ENCODE data around the gene PRAMEF14. TPM values are rescaled to one million over a fixed set of nuclear protein-coding genes. Genes with fewer than 3 reads are reported as not detected.
"Not testable (repeated sequence)": the region's sequence is repeated elsewhere in the genome, so short reads cannot be mapped to it uniquely, and the experiment has no call there.

PRAMEF14 gene, protein sequence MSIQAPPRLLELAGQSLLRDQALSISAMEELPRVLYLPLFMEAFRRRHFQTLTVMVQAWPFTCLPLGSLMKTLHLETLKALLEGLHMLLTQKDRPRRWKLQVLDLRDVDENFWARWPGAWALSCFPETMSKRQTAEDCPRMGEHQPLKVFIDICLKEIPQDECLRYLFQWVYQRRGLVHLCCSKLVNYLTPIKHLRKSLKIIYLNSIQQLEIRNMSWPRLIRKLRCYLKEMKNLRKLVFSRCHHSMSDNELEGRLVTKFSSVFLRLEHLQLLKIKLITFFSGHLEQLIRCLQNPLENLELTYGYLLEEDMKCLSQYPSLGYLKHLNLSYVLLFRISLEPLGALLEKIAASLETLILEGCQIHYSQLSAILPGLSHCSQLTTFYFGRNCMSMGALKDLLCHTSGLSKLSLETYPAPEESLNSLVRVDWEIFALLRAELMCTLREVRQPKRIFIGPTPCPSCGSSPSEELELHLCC
- not detected for total RNA-seq
- long read RNA-seq, result 0 reads

DNA sequence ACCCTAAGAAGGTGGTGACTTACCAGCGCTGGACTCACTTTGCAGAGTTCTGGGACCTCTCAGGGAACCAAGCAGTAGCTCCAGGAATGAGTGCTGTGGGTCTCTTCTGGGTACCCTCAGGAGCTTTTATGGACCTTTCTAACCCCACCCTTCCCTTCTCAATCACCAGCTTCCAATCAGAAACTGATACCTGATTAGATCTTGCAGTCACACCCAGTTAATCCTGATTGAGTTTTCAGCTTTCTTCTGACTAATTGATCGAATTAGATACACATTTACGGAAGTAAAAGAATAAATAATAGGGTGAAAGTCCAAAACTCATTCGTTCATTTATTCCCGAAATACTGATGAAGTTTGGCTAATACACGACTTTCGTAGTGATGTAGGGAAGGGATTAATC, at the start of gene PRAMEF14:
TSS of gene PRAMEF14 (minus strand) at position 101 of the 400 bp plus-strand sequence. CDS start 1,820 bp downstream, outside the sequence.
- DNase-seq (ENCODE audit: low spot score); intact Hi-C loops (cut with DNase I): not testable (repeated sequence)

DNA sequence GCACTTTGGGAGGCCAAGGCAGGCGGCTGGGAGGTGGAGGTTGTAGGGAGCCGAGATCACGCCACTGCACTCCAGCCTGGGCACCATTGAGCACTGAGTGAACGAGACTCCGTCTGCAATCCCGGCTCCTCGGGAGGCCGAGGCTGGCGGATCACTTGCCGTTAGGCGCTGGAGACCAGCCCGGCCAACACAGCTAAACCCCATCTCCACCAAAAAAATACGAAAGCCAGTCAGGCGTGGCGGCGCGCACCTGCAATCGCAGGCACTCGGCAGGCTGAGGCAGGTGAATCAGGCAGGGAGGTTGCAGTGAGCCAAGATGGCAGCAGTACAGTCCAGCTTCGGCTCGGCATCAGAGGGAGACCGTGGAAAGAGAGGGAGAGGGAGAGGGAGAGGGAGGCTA, 48.4 kb upstream of the PRAMEF14 start:
- DNase-seq (ENCODE audit: low spot score); intact Hi-C loops (cut with DNase I): not testable (repeated sequence)

DNA sequence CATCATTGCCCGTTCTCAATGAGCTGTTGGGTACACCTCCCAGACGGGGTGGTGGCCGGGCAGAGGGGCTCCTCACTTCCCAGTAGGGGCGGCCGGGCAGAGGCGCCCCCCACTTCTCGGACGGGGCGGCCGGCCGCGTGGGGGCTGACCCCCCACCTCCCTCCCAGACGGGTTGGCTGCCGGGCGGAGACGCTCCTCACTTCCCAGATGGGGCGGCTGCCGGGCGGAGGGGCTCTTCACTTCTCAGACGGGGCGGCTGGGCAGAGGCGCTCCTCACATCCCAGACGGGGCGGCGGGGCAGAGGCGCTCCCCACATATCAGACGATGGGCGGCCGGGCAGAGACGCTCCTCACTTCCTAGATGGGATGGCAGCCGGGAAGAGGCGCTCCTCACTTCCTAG, 47.8 kb upstream of the PRAMEF14 start:
- intact Hi-C loops (cut with DNase I); DNase-seq (ENCODE audit: low spot score): not testable (repeated sequence)

DNA sequence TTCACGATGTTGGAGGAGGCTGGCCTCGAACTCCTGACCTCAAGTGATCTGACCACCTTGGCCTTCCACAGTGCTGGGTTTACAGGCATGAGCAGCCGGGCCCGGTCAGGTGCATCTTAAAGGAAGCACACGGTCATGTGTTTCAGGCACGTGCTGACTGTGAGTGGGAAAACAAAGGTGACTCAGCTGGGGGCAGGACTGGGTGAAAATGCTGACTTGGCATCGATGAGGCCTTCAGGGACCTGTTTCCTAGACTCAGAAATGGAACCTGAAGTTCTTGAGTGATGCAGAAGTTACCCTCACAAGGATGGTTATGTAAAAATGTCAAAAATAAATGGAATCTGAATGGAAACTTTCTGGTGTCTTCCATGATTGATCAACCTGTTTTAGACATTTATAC, 46.1 kb upstream of the PRAMEF14 start:
- intact Hi-C loops (cut with DNase I); DNase-seq (ENCODE audit: low spot score): not testable (repeated sequence)

DNA sequence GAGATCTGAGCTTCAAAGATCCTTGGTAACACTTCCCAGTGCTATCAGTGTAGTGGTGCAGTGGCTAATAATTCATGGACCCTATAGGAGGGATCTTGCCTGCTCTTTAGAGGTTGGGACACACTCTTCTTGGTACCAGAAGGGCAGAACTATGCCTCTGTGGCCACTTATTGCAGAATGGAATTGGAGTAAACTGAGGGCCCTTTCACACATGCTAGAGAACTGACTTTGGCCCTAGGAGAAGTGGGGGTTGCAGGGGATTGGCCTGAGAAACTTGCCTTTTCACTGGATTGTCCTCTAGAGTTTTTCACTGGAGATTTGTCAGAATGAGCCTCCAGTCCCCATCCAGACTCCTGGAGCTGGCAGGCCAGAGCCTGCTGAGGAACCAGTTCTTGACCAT, 42.4 kb upstream of the PRAMEF14 start, which contains the start of gene PRAMEF17:
TSS of gene PRAMEF17 (plus strand) at position 301 of the 400 bp plus-strand sequence. CDS start at position 327, 26 bp downstream.
- intact Hi-C loops (cut with DNase I), result not testable (repeated sequence)

DNA sequence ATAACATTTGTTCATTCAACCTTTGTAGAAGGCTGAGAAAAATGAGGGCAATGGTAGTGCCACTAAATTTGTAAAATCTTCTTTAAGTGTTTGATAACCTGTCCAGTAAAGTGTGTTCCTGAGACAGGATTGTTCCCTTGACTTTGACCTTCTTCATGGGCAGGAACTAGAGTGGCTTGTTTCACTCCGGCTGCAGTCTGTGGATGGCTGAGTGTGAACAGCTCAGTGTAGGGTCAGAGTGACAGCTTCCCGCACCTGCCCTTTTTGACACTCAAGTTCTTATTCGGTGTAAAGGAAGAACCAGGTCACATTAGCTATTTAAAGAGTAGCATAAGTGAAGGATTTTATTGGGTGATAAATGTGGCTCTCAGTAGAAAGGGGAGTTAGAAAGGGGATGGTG, 33.4 kb upstream of the PRAMEF14 start:
- DNase-seq (ENCODE audit: low spot score); intact Hi-C loops (cut with DNase I): not testable (repeated sequence)

More for the DNA sequence above, 42.4 kb upstream of the PRAMEF14 start, which contains the start of gene PRAMEF17:
- DNase-seq (ENCODE audit: low spot score), result not testable (repeated sequence)

DNA sequence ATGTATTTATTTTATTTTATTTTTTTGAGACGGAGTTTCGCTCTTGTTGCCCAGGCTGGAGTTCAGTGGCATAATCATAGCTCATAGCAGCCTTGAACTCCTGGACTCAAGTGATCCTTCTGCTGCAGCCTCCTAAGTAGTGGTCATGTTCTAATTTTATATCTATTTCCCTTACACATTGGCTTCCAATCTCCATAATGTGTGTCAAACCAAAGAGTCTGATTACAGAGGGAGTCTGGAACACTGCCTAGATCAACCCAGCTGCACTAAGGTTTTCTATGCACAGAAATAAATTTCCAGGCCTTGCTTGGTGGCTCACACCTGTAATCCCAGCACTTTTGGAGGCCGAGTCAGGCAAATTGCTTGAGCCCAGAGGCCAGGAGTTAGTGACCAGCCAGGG, 32.0 kb upstream of the PRAMEF14 start:
- intact Hi-C loops (cut with DNase I); DNase-seq (ENCODE audit: low spot score): not testable (repeated sequence)

DNA sequence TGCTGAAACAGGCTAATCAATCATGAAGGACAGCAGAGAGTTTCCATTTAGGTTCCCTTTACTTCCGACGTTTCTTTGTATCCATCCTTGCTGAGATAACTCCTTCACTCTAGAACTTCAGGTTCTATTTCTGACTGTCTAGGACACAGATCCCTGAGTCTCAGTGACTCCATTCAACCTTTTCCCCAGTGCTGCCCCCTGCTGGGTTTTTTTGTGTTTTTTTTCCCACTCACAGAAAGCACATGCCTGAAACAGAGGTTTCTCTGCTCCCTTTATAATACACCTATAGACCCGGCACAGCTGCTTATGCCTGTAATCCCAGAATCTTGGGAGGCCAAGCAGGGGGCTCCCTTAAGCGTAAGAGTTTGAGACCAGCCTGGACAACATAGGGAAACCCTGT, 21.6 kb upstream of the PRAMEF14 start:
- DNase-seq (ENCODE audit: low spot score); intact Hi-C loops (cut with DNase I): not testable (repeated sequence)

DNA sequence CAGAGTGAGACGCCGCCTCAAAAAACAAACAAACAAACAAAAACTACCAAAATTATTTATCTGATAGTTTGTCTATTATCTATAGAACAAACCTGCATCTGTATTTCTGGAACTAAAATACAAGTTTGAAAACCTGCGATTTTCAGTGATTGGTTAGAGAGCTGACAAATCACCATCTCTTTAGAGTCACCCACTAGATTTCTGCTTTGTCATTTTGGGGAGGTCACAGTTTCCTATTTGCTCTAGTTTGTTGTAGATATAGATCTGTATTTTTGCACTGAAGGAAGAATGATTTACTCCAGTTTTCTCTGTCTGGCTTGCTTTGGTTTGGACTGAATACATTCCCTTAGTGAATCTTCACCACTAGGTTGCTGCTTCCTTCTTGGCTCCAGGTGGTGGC, 19.6 kb upstream of the PRAMEF14 start:
- intact Hi-C loops (cut with DNase I); DNase-seq (ENCODE audit: low spot score): not testable (repeated sequence)

DNA sequence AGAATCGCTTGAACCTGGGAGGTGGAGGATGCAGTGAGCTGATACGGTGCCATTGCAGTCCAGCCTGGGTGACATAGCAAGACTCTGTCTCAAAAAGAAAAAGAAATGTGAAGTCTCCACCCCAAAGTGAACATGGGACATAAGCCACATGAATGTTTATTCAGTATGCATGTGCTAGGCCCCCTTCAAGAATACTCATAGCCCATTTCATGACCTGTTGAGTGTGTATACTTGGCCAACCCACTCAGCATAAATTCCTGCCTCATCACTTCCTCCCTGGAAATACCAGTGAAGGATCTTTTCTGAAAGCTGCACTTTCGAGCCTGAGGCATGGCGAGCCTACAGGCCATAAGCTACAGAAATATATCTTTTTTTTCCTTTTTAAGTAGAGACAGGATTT, 18.0 kb upstream of the PRAMEF14 start:
- intact Hi-C loops (cut with DNase I); DNase-seq (ENCODE audit: low spot score): not testable (repeated sequence)

DNA sequence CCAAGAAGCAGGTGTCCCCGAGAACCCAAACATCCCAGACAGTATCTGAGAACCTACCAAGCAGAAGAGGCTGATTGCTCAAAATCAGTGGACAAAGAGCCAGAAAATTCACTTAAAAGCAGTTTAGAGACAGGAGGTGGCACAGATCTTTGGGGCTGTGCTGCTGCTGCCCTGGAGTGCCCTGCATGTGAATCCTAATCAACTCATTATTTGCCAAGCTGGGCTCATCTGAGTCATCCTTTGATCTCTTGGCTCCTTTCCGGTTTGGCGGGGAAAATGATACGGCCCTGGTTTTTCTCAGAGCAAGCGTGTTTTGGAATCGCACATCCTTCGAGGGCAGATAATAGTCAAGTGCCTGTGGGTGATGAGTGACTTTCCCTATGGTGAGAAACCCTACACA, 15.4 kb upstream of the PRAMEF14 start:
- DNase-seq (ENCODE audit: low spot score); intact Hi-C loops (cut with DNase I): not testable (repeated sequence)

DNA sequence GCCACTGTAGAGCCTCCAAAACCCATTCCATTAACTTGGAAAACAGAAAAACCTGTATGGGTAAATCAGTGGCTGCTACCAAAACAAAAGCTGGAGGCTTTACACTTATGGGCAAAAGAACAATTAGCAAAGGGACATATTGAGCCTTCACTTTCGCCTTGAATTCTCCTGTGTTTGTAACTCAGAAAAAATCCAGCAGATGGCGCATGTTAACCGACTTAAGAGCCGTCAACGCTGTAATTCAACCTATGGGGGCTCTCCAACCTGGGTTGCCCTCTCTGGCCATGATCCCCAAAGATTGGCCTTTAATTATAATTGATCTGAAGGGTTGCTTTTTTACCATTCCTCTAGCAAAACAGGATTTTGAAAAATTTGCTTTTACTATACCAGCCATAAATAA, 9.8 kb upstream of the PRAMEF14 start:
- intact Hi-C loops (cut with DNase I); DNase-seq (ENCODE audit: low spot score): not testable (repeated sequence)

DNA sequence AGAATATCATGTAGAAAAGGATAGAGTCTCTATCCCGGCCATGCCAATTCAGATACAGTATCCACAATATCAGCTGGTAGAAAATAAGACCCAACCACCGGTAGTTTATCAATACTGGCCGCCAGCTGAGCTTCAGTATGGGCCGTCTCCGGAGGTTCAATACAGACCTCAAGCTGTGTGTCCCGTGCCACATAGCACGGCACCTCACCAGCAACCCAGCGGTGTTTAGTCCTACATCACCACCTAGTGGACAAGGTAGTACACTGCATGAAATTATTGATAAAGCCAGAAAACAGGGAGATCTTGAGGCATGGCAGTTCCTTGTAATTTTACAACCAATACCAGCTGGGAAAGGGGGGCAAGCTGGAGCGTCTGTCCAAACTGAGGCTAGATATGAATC, 7.5 kb upstream of the PRAMEF14 start:
- intact Hi-C loops (cut with DNase I); DNase-seq (ENCODE audit: low spot score): not testable (repeated sequence)

DNA sequence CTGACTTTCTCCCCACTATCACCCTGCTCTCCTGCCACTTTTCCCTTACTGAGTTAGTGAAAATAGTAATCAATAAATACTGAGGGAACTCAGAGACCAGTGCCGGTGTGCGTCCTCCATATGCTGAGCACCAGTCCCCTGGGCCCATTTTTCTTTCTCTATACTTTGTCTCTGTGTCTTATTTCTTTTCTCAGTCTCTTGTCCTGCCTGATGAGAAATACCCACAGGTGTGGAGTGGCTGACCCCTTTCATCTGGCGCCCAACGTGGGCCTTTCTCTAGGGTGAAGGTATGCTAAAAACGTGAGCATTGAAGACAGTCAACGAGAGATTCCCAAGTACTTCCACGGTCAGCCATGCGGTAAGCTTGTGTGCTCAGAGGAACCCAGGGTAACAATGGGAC, 6.5 kb upstream of the PRAMEF14 start:
- intact Hi-C loops (cut with DNase I); DNase-seq (ENCODE audit: low spot score): not testable (repeated sequence)

DNA sequence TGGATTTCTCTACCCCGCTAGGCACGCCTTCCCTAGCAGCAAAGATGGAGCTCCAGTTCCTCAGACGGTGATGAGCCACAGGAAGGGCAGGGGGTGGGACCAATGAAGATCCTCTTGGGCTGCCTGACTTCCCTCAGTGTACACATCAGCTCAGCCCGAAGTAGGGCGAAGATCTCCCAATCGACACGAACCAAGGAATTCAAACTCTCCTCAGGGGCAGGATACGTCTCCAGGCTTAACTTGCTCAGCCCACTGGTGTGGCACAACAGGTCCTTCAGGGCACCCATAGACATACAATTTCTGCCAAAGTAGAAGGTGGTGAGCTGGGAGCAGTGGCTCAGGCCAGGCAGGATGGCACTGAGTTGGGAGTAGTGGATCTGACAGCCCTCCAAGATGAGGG, 4.4 kb downstream of the PRAMEF14 start:
- intact Hi-C loops (cut with DNase I); DNase-seq (ENCODE audit: low spot score): not testable (repeated sequence)

DNA sequence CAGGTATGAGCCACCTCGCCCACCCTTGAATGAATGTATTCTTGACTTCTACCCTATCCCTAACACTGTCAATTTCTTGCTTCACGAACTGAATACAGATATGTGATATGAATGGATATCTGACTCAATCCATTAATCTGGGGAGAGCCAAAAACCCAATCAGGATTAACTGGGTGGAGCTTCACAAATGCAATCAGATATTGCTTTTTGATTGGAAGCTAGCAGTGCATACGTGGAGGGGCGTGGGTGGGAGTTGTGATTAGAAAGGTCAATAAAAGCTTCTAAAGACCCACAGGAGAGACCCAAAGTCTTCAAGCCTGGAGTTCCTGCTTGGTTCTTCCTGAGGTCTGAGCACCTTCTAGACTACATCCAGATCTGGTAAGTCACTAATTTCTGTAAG, 31.7 kb downstream of the PRAMEF14 start, which contains the start of gene PRAMEF15:
TSS of gene PRAMEF15 (plus strand) at position 301 of the 400 bp plus-strand sequence. CDS start 2,827 bp downstream, outside the sequence.
- DNase-seq (ENCODE audit: low spot score), result not testable (repeated sequence)

DNA sequence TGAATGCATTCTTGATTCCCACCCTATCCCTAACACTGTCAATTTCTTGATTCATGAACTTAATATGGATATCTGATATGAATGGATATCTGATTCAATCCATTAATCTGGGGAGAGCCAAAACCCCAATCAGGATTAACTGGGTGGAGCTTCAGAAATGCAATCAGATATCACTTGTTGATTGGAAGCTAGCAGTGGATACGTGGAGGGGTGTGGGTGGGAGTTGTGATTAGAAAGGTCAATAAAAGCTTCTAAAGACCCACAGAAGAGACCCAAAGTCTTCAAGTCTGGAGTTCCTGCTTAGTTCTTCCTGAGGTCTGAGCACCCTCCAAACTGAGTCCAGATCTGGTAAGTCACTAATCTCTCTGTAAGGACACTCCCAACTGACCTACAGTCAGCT, 43.7 kb downstream of the PRAMEF14 start, which contains the start of gene PRAMEF33:
TSS of gene PRAMEF33 (plus strand) at position 301 of the 400 bp plus-strand sequence. CDS start 2,416 bp downstream, outside the sequence.
- intact Hi-C loops (cut with DNase I); DNase-seq (ENCODE audit: low spot score): not testable (repeated sequence)

More for the DNA sequence above, 31.7 kb downstream of the PRAMEF14 start, which contains the start of gene PRAMEF15:
- intact Hi-C loops (cut with DNase I), result not testable (repeated sequence)

DNA sequence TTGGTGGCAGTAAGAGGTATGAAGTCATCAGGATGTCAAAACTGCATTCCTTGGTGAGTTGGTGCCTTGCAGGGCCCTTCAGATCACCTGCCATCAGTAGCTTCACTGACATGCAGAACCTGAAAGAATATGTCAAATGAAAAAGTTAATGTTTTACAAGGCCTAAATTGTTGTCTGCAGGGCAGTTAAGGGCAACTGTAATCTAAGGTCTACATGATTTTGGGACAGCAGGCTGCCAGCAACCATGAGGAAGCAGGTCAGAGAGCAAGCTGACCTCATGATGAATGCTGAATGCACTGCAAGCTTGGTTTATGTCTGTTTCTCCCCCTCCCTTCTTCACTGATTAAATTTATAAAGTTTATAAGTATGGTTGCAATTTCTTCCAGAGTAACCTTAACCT, 44.7 kb downstream of the PRAMEF14 start:
- DNase-seq (ENCODE audit: low spot score); intact Hi-C loops (cut with DNase I): not testable (repeated sequence)

DNA sequence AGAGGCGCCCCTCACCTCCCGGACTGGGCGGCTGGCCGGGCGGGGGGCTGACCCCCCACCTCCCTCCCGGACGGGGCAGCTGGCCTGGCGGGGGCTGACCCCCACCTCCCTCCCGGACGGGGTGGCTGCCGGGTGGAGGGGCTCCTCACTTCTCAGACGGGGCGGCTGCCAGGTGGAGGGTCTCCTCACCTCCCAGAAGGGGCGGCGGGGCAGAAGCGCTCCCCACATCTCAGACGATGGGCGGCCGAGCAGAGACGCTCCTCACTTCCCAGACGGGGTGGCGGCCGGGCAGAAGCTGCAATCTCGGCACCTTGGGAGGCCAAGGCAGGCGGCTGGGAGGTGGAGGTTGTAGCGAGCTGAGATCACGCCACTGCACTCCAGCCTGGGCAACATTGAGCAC, 48.2 kb downstream of the PRAMEF14 start:
- intact Hi-C loops (cut with DNase I); DNase-seq (ENCODE audit: low spot score): not testable (repeated sequence)

DNA sequence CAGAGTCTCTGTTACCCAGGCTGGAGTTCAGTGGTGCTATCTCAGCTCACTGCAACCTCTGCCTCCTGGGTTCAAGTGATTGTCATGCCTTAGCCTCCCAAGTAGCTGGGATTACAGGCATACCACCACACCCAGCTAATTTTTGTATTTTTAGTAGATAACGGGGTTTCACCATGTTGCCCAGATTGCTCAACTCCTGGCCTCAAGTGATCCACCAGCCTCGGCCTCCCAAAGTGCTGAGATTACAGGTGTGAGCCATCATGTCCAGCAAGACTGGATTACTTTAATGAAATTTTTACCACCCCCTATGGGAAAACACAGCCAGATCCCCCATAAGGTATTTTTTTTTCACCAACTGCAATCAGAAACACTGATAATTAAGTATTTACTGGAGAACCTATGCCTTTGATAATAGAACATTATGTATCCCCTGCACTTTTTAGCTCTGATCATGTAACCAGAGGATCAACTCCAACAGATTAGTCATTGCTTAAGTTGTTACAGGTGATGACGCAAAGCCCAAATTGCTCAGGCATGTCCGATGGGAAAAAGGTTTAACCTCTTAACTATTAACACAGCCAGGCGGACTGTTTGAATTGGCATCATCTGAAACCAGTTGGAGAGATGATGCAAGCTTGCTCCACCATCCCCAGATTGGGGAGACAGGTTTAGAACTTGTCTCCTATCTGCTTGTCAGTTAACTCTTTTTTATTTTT, 49.6 kb downstream of the PRAMEF14 start:
- intact Hi-C loops (cut with DNase I); DNase-seq (ENCODE audit: low spot score): not testable (repeated sequence)
